A549 (cell line): ENCODE results near the gene TWIST2. TPM values are rescaled to one million over a fixed set of nuclear protein-coding genes. Genes with fewer than 3 reads are reported as not detected.

ENCODE experiments used
- ATAC-seq, 2 experiments: fragments of 200-7000 bp in 1 of 2; fragments of >200 bp in 1 of 2; cut with Nextera tagmentation in 1 of 2; cut with Tn5 transposase in 1 of 2; 3 replicates each; pipeline versions ENCODE4 v1.8.0 to v1.9.1; 2018 to 2020; ENCODE audit warnings: mild to moderate bottlenecking in 1 of 2, moderate library complexity in 1 of 2
- CTCF ChIA-PET: fragments of 300-600 bp; sonication (Branson Sonifier 250); formaldehyde crosslinking; extraction: SDS; loops from one replicate; lab custom pipeline; 2021; ENCODE audit warnings: antibody characterized with exemption, inconsistent platforms; lab: Yijun Ruan, JAX
- POLR2A ChIA-PET: fragments of 350-600 bp; formaldehyde crosslinking; extraction: SDS; loops from one replicate; lab custom pipeline; 2021; ENCODE audit warnings: antibody characterized with exemption, inconsistent platforms; lab: Yijun Ruan, JAX
- DNase-seq, 2 experiments: peaks; one replicate each; pipeline versions ENCODE4 v3.0.0 to v3.0.0-alpha.2; 2011 to 2016; ENCODE audit warnings: low read depth in 1 of 2, low spot score in 1 of 2
- FAIRE-seq: peaks from 2 replicates; lab custom pipeline; 2011; peaks lifted over from hg19 to GRCh38; lab: Jason Lieb, UNC
- H3K27ac ChIP-seq, 2 experiments: fragments of >200 bp; sonication (Bioruptor Twin); formaldehyde crosslinking; 3 replicates each; pipeline ENCODE4 v1.5.1; 2016 to 2017
- H3K4me1 ChIP-seq: fragments of >200 bp; sonication (Bioruptor Twin); formaldehyde crosslinking; 3 replicates; pipeline ENCODE4 v1.6.1; 2016
- H3K4me2 ChIP-seq: fragments of >200 bp; sonication (Bioruptor Twin); formaldehyde crosslinking; 3 replicates; pipeline ENCODE4 v1.6.1; 2016
- H3K4me3 ChIP-seq: fragments of >200 bp; sonication (Bioruptor Twin); formaldehyde crosslinking; 3 replicates; pipeline ENCODE4 v1.5.1; 2016
- H3K9me3 ChIP-seq: fragments of >200 bp; sonication (Bioruptor Twin); formaldehyde crosslinking; 3 replicates; pipeline ENCODE4 v1.6.1; 2016
- CBX2 ChIP-seq: fragments of 200-600 bp; sonication (generic); IDR thresholded peaks from 2 replicates; pipeline ENCODE4 v1.6.1; 2016; ENCODE audit warnings: low read depth, mild to moderate bottlenecking, borderline replicate concordance
- CHD2 ChIP-seq: fragments of 150-350 bp; IDR thresholded peaks from 2 replicates; pipeline ENCODE4 v1.6.1; 2014; ENCODE audit warnings: low read length; ENCODE audit not compliant: partially characterized antibody
- ESRRA ChIP-seq: fragments of 150-350 bp; IDR thresholded peaks from 2 replicates; pipeline ENCODE4 v1.6.1; 2014; ENCODE audit warnings: mild to moderate bottlenecking, low read length, borderline replicate concordance
- FOSL2 ChIP-seq, 2 experiments: fragments of 450-650 bp in 1 of 2; fragments of >200 bp in 1 of 2; sonication (Bioruptor Twin) in 1 of 2; formaldehyde crosslinking; IDR thresholded peaks; 2 replicates each; pipeline versions ENCODE4 v1.5.0 to v1.6.1; 2016 to 2020; ENCODE audit warnings: mild to moderate bottlenecking in 1 of 2, moderate library complexity in 1 of 2
- KDM1A ChIP-seq: fragments of 200-600 bp; sonication (generic); IDR thresholded peaks from 2 replicates; pipeline ENCODE4 v1.6.1; 2016; ENCODE audit warnings: low read depth, mild to moderate bottlenecking
- KDM5A ChIP-seq: fragments of 200-600 bp; sonication (generic); IDR thresholded peaks from 2 replicates; pipeline ENCODE4 v1.6.1; 2016; ENCODE audit warnings: antibody characterized with exemption, mild to moderate bottlenecking
- MAFK ChIP-seq: fragments of 450-650 bp; IDR thresholded peaks from 2 replicates; pipeline ENCODE4 v1.6.1; 2014; ENCODE audit not compliant: partially characterized antibody
- MAZ ChIP-seq: fragments of 150-350 bp; IDR thresholded peaks from 2 replicates; pipeline ENCODE4 v1.6.1; 2014; ENCODE audit warnings: antibody characterized with exemption, low read depth, low read length, borderline replicate concordance
- MYC ChIP-seq: IDR thresholded peaks from 2 replicates; pipeline ENCODE4 v1.6.1; 2012; ENCODE audit warnings: mild to moderate bottlenecking, inconsistent platforms, low read length, improper control_type of control experiment, borderline replicate concordance
- POLR2AphosphoS2 ChIP-seq: conservative IDR thresholded peaks from 2 replicates; pipeline ENCODE4 v1.6.1; 2012; ENCODE audit warnings: low read length, improper control_type of control experiment, inconsistent platforms
- RAD21 ChIP-seq, 2 experiments: fragments of >200 bp in 1 of 2; sonication (Bioruptor Twin) in 1 of 2; formaldehyde crosslinking in 1 of 2; IDR thresholded peaks in 1 of 2; conservative IDR thresholded peaks in 1 of 2; 2 replicates in 1 of 2; 3 replicates in 1 of 2; pipeline ENCODE4 v1.6.1; 2012 to 2018; ENCODE audit warnings: inconsistent platforms in 1 of 2
- RARB ChIP-seq: fragments of 250-450 bp; sonication (Bioruptor Pico); IDR thresholded peaks from 2 replicates; pipeline ENCODE4 v1.8.0; 2021; ENCODE audit warnings: mild to moderate bottlenecking, moderate library complexity
- RCOR1 ChIP-seq: fragments of 150-350 bp; IDR thresholded peaks from 2 replicates; pipeline ENCODE4 v1.6.1; 2014; ENCODE audit warnings: antibody characterized with exemption, low read length, low read depth
- REST ChIP-seq: fragments of 200-600 bp; sonication (generic); IDR thresholded peaks from 2 replicates; pipeline ENCODE4 v1.6.1; 2016; ENCODE audit warnings: antibody characterized with exemption, mild to moderate bottlenecking, moderate library complexity
- SMC3 ChIP-seq: fragments of >200 bp; sonication (Bioruptor Twin); formaldehyde crosslinking; IDR thresholded peaks from 3 replicates; pipeline ENCODE4 v1.6.1; 2018; ENCODE audit warnings: inconsistent platforms
- SREBF2 ChIP-seq: fragments of 450-650 bp; IDR thresholded peaks from 2 replicates; pipeline ENCODE4 v1.6.1; 2014; ENCODE audit warnings: mild to moderate bottlenecking, moderate library complexity
- TFCP2L1 ChIP-seq: fragments of 250-450 bp; sonication (Bioruptor Pico); IDR thresholded peaks from 2 replicates; pipeline ENCODE4 v1.5.0; 2021; ENCODE audit warnings: mild to moderate bottlenecking
- ZNF302 ChIP-seq: fragments of 250-450 bp; sonication (Bioruptor Pico); IDR thresholded peaks from 2 replicates; pipeline ENCODE4 v1.9.0; 2021; ENCODE audit warnings: inconsistent platforms, mild to moderate bottlenecking, moderate library complexity
- WGBS: methylation state at CpG from one replicate; pipeline ENCODE4 v1.1.6; 2017; ENCODE audit errors: missing lambda C conversion rate; 5-methylcytosine and 5-hydroxymethylcytosine counted together
- polyA plus RNA-seq, 4 experiments: library from polyadenylated mRNA; depleted of rRNA in 3 of 4; stranded (reverse); fragments of >200 nt; fragmentation: RNase III in 1 of 4; extraction: RNeasy Plus Mini Kit Qiagen cat#74134 plus additional on column Dnase treatment in 1 of 4; gene quantifications; 2 replicates in 3 of 4; 3 replicates in 1 of 4; pipeline ENCODE4 v1.2.3, GENCODE V29; 2011 to 2017
- TF ChIP-seq, protein P1 (sequence below): fragments of >200 bp; sonication (Bioruptor Twin); formaldehyde crosslinking; IDR thresholded peaks from 3 replicates; pipeline ENCODE4 v1.6.1; 2016
- TF ChIP-seq, protein P2 (sequence below): fragments of 150-350 bp; IDR thresholded peaks from 2 replicates; pipeline ENCODE4 v1.6.1; 2014; ENCODE audit warnings: low read depth, mild to moderate bottlenecking, low read length
- TF ChIP-seq, protein P3 (sequence below): fragments of >200 bp; sonication (Bioruptor Twin); formaldehyde crosslinking; IDR thresholded peaks from 3 replicates; pipeline ENCODE4 v1.5.1; 2016

TWIST2 gene
- polyA plus RNA-seq, 2 of the 4 experiments (the other 2 are of a cell fraction), result 7.1 to 8.2 TPM

GRCh38 chr2:238912916-238913875 is 65.3 kb downstream of the TWIST2 start:
- Histone ChIP-seq H3K9me3 (no peaks in the 10 kb centered on the region; the same call in 2 of the 3 replicates), H3K4me1 (peaks cover 26% of the 10 kb centered on the region; the same call in 2 of the 3 replicates), H3K27ac (0 out of 6 replicates have a peak overlapping the region, but pooled peaks of 1 of the 2 experiments have one; percentile 29), H3K4me3 (no peak overlapping the region), H3K4me2 (no peak overlapping the region)
- ATAC-seq (peak in 1 of 2 experiments; percentile 36; a peak in 3 of 6 replicates), FAIRE-seq (no peak), DNase-seq (no peak)
- WGBS, result 96% methylated on average over 7 of the region's 20 CpGs
- TF ChIP-seq RAD21 (conservative IDR thresholded peaks at IDR 0.05 in 1 of 2, IDR thresholded peaks at IDR 0.05 in 1 of 2), result peak in 1 of 2 experiments; percentile 19; a peak in 2 of 5 replicates
- TF ChIP-seq, protein P1, sequence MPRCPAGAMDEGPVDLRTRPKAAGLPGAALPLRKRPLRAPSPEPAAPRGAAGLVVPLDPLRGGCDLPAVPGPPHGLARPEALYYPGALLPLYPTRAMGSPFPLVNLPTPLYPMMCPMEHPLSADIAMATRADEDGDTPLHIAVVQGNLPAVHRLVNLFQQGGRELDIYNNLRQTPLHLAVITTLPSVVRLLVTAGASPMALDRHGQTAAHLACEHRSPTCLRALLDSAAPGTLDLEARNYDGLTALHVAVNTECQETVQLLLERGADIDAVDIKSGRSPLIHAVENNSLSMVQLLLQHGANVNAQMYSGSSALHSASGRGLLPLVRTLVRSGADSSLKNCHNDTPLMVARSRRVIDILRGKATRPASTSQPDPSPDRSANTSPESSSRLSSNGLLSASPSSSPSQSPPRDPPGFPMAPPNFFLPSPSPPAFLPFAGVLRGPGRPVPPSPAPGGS, result no peak
- TF ChIP-seq KDM5A, result no peak
- peak; percentile 18; the same call in 1 of the 3 replicates for TF ChIP-seq SMC3
- no peak for TF ChIP-seq MYC
- POLR2A ChIA-PET, result no interaction called here
- CTCF ChIA-PET, result interaction anchor here (0.5 to 0.9 kb wide), 2 partner anchors 56 to 1081 kb away, joined by 3 read pairs; no protein-coding TSS in a partner anchor

GRCh38 chr2:238913931-238914647 is 66.2 kb downstream of the TWIST2 start:
- no peak for ATAC-seq
- ChIA-PET CTCF (no interaction called here), POLR2A (no interaction called here)
- peaks cover 24% of the 10 kb centered on the region; the same call in 2 of the 3 replicates for H3K4me1 ChIP-seq
- H3K9me3 ChIP-seq, result no peaks in the 10 kb centered on the region; the same call in 2 of the 3 replicates
- TF ChIP-seq MAFK (no peak), FOSL2 (IDR thresholded peaks at IDR 0.05) (no peak), FOSL2 (CRISPR knock-in tag; IDR thresholded peaks at IDR 0.05) (no peak), CBX2 (no peak), ESRRA (no peak), SREBF2 (no peak), POLR2AphosphoS2 (no peak), RARB (CRISPR knock-in tag) (no peak), MAZ (no peak), REST (no peak), CHD2 (no peak), TFCP2L1 (CRISPR knock-in tag) (no peak), ZNF302 (CRISPR knock-in tag) (no peak), KDM1A (no peak), RCOR1 (no peak), SMC3 (no peak)
- TF ChIP-seq, protein P2, sequence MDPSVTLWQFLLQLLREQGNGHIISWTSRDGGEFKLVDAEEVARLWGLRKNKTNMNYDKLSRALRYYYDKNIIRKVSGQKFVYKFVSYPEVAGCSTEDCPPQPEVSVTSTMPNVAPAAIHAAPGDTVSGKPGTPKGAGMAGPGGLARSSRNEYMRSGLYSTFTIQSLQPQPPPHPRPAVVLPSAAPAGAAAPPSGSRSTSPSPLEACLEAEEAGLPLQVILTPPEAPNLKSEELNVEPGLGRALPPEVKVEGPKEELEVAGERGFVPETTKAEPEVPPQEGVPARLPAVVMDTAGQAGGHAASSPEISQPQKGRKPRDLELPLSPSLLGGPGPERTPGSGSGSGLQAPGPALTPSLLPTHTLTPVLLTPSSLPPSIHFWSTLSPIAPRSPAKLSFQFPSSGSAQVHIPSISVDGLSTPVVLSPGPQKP, result no peak
- TF ChIP-seq, protein P3, sequence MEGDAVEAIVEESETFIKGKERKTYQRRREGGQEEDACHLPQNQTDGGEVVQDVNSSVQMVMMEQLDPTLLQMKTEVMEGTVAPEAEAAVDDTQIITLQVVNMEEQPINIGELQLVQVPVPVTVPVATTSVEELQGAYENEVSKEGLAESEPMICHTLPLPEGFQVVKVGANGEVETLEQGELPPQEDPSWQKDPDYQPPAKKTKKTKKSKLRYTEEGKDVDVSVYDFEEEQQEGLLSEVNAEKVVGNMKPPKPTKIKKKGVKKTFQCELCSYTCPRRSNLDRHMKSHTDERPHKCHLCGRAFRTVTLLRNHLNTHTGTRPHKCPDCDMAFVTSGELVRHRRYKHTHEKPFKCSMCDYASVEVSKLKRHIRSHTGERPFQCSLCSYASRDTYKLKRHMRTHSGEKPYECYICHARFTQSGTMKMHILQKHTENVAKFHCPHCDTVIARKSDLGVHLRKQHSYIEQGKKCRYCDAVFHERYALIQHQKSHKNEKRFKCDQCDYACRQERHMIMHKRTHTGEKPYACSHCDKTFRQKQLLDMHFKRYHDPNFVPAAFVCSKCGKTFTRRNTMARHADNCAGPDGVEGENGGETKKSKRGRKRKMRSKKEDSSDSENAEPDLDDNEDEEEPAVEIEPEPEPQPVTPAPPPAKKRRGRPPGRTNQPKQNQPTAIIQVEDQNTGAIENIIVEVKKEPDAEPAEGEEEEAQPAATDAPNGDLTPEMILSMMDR, result no peak
- H3K27ac ChIP-seq, result 0 out of 6 replicates have a peak overlapping the region, but pooled peaks of 1 of the 2 experiments have one; percentile 23
- H3K4me2 ChIP-seq, result no peak overlapping the region
- no peak overlapping the region for H3K4me3 ChIP-seq
- WGBS, result 88% methylated on average over 22 of the region's 22 CpGs
- no peak for DNase-seq
- FAIRE-seq, result no peak
